ENCODE results near the gene SORCS1.

GRCh38 chr10:107157071-107157470, 7.4 kb downstream of the SORCS1 start:
- TF ChIP-seq, protein P1, sequence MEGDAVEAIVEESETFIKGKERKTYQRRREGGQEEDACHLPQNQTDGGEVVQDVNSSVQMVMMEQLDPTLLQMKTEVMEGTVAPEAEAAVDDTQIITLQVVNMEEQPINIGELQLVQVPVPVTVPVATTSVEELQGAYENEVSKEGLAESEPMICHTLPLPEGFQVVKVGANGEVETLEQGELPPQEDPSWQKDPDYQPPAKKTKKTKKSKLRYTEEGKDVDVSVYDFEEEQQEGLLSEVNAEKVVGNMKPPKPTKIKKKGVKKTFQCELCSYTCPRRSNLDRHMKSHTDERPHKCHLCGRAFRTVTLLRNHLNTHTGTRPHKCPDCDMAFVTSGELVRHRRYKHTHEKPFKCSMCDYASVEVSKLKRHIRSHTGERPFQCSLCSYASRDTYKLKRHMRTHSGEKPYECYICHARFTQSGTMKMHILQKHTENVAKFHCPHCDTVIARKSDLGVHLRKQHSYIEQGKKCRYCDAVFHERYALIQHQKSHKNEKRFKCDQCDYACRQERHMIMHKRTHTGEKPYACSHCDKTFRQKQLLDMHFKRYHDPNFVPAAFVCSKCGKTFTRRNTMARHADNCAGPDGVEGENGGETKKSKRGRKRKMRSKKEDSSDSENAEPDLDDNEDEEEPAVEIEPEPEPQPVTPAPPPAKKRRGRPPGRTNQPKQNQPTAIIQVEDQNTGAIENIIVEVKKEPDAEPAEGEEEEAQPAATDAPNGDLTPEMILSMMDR (IDR thresholded peaks at IDR 0.05; ENCODE audit: insufficient read depth, low read length, poor library complexity, severe bottlenecking) = no peak
- no peak for TF ChIP-seq EZH2phosphoT487 (conservative IDR thresholded peaks at IDR 0.05; ENCODE audit: low read length)
